GM19043 (cell line): Measurements from ENCODE around the gene SENP3.

Experiments used
- ATAC-seq: cut with Tn5 transposase; IDR thresholded peaks from one replicate; pipeline ENCODE4 v1.9.1; 2021; ENCODE audit warnings: low read depth; ENCODE audit not compliant: unreplicated experiment

The SENP3 gene

GRCh38 chr17:7561589-7562207 lies at the start of gene SENP3:
Gene SENP3, plus strand, starts transcription at chr17:7561919. Its CDS starts 1,158 bp downstream, at chr17:7563077.
- no peak for ATAC-seq

- no peak for ATAC-seq
Measured at GRCh38 chr17:7512105-7512504, 49.6 kb upstream of the SENP3 start.

GRCh38 chr17:7512824-7513540 lies 48.7 kb upstream of the SENP3 start:
- ATAC-seq: no peak

GRCh38 chr17:7513850-7514419 lies 47.8 kb upstream of the SENP3 start:
- ATAC-seq: no peak

- no peak for ATAC-seq
Measured at GRCh38 chr17:7515911-7516610, 45.7 kb upstream of the SENP3 start.

- no peak for ATAC-seq
Measured at GRCh38 chr17:7523033-7523432, 38.7 kb upstream of the SENP3 start.

- no peak for ATAC-seq
Measured at GRCh38 chr17:7528842-7529241, 32.9 kb upstream of the SENP3 start.

GRCh38 chr17:7530023-7530900 lies 31.5 kb upstream of the SENP3 start:
- no peak for ATAC-seq

- ATAC-seq: no peak
Measured at GRCh38 chr17:7538050-7538449, 23.7 kb upstream of the SENP3 start.

- ATAC-seq: no peak
Measured at GRCh38 chr17:7538891-7539545, 22.7 kb upstream of the SENP3 start.

- no peak for ATAC-seq
Measured at GRCh38 chr17:7541074-7541621, 20.6 kb upstream of the SENP3 start.

GRCh38 chr17:7544911-7545310 lies 16.8 kb upstream of the SENP3 start:
- ATAC-seq: no peak

- ATAC-seq: no peak
Measured at GRCh38 chr17:7548585-7549400, 12.9 kb upstream of the SENP3 start, which contains the start of gene TNFSF12. Gene TNFSF12, plus strand, starts transcription at chr17:7549058. Its CDS starts 96 bp downstream, at chr17:7549154.

- ATAC-seq: no peak
Measured at GRCh38 chr17:7549401-7550055, 12.2 kb upstream of the SENP3 start.

GRCh38 chr17:7550344-7550743 lies 11.4 kb upstream of the SENP3 start:
- ATAC-seq: no peak

- no peak for ATAC-seq
Measured at GRCh38 chr17:7551396-7551795, 10.3 kb upstream of the SENP3 start.

GRCh38 chr17:7552621-7553051 lies 9.1 kb upstream of the SENP3 start:
- ATAC-seq: no peak

- ATAC-seq: no peak
Measured at GRCh38 chr17:7553356-7553755, 8.4 kb upstream of the SENP3 start.
